ENCODE results near the gene GPATCH4. TPM values are rescaled to one million over a fixed set of nuclear protein-coding genes. Genes with fewer than 3 reads are reported as not detected.

GPATCH4 gene
- total and polyA plus RNA-seq, 2 of the 4 experiments (the other 2 are of a cell fraction) = 32.6 to 41.8 TPM

- Histone ChIP-seq H3K27me3 (ENCODE audit: control insufficient read depth, insufficient read depth, low read length) (peaks cover 95% of the 10 kb centered on the region), H2AK5ac (ENCODE audit: low read depth, low read length) (no peak overlapping the region), H2AK9ac (replicated peaks; ENCODE audit: low read depth, low read length, poor library complexity) (no peak overlapping the region), H2AFZ (replicated peaks; ENCODE audit: low read length, poor library complexity) (no peak overlapping the region), H3K4me3 (ENCODE audit: insufficient read depth, low read depth, low read length) (no peak overlapping the region), H3K4me1 (ENCODE audit: control insufficient read depth, insufficient read depth, low read length) (no peaks in the 10 kb centered on the region; the same call in 1 of the 2 replicates), H2BK120ac (ENCODE audit: low read depth, low read length) (no peak overlapping the region), H3K9me3 (ENCODE audit: control insufficient read depth, insufficient read depth, low read length) (0 out of 2 replicates have a peak, but pooled peaks cover 1% of the 10 kb centered on the region), H3K23ac (ENCODE audit: low read depth, low read length) (no peak overlapping the region), H3K56ac (ENCODE audit: extremely low read depth, insufficient read depth, low read length) (no peak overlapping the region), H4K5ac (ENCODE audit: low read depth, low read length) (no peak overlapping the region), H3K36me3 (ENCODE audit: control insufficient read depth, insufficient read depth, low read length) (no peaks in the 10 kb centered on the region), H4K91ac (ENCODE audit: insufficient read depth, low read depth, low read length) (no peak overlapping the region), H3K4me2 (ENCODE audit: low read depth, low read length) (no peak overlapping the region), H2BK15ac (ENCODE audit: low read depth, low read length) (no peak overlapping the region), H3K9ac (ENCODE audit: low read depth, low read length) (no peak overlapping the region), H3K9me1 (ENCODE audit: insufficient read depth, low read length) (no peaks in the 10 kb centered on the region), H3K14ac (replicated peaks; ENCODE audit: low read depth, low read length) (no peak overlapping the region), H4K8ac (ENCODE audit: low read depth in 2 of 2, low read length in 2 of 2) (no peak overlapping the region), H2BK20ac (ENCODE audit: low read depth, low read length) (no peak overlapping the region), H3K27ac (ENCODE audit: insufficient read depth, low read length) (no peak overlapping the region), H2BK5ac (ENCODE audit: low read depth, low read length, poor library complexity, severe bottlenecking) (no peak overlapping the region), H3K18ac (ENCODE audit: low read depth, low read length) (no peak overlapping the region), H3K79me1 (ENCODE audit: low read depth in 1 of 2, low read length in 2 of 2) (no peaks in the 10 kb centered on the region), H3K4ac (ENCODE audit: low read depth, low read length) (no peak overlapping the region), H4K20me1 (ENCODE audit: insufficient read depth, low read length) (peaks cover 7% of the 10 kb centered on the region; the same call in 1 of the 2 replicates)
- ATAC-seq (ENCODE audit: low read depth) (no peak), DNase-seq (no peak)
- BruUV-seq (replicated peaks) = no TSS peak
- intact Hi-C loops (cut with micrococcal nuclease) (no loop called here), in situ Hi-C loops (cut with MboI; ENCODE audit: low sequenced_read_pairs) (no loop called here), dilution Hi-C loops (cut with HindIII; ENCODE audit: low sequenced_read_pairs, unreplicated experiment) (no loop called here)
- ChIA-PET POLR2A (ENCODE audit: unreplicated experiment) (no interaction called here), CTCF (no interaction called here)
- no peak for TF ChIP-seq ELK1 (IDR thresholded peaks at IDR 0.05; ENCODE audit: borderline replicate concordance, low read depth, low read length)
- TF ChIP-seq BHLHE40 (IDR thresholded peaks at IDR 0.05; ENCODE audit: low read depth, low read length) = no peak
- no peak for TF ChIP-seq CHD1 (IDR thresholded peaks at IDR 0.05; ENCODE audit: low read depth, low read length)
- TF ChIP-seq USF2 (IDR thresholded peaks at IDR 0.05; ENCODE audit: low read depth, low read length) = no peak
- no peak for TF ChIP-seq CTCF (conservative IDR thresholded peaks at IDR 0.05; ENCODE audit: low read depth, low read length)
- WGBS, 2 experiments (ENCODE audit: extremely low coverage in 2 of 2, insufficient read length in 1 of 2) = 7% methylated on average over 49 of the region's 51 CpGs; no CpG with 5 or more reads in 1 of the 2 experiments
These were observed 45.5 kb upstream of the GPATCH4 start for GRCh38 chr1:156646738-156647211.

Data from IMR-90 (cell line).